Esophagus squamous epithelium (tissue), 4 donors: ENCODE results near the gene MSMB.

ENCODE experiments used
- POLR2A ChIP-seq, 4 donors: fragments of 450-650 bp; IDR thresholded peaks; one replicate each; pipeline ENCODE4 v1.6.1; 2017; ENCODE audit warnings: antibody characterized with exemption in 4 of 4, mild to moderate bottlenecking in 4 of 4, moderate library complexity in 3 of 4
- TF ChIP-seq, protein P1 (sequence below), 6 experiments: fragments of 450-650 bp in 4 of 6; fragments of 200-600 bp in 2 of 6; sonication (generic) in 2 of 6; IDR thresholded peaks; one replicate each; pipeline ENCODE4 v1.5.1; 2016 to 2019; ENCODE audit warnings: antibody characterized with exemption in 6 of 6, mild to moderate bottlenecking in 4 of 6, moderate library complexity in 4 of 6

DNA sequence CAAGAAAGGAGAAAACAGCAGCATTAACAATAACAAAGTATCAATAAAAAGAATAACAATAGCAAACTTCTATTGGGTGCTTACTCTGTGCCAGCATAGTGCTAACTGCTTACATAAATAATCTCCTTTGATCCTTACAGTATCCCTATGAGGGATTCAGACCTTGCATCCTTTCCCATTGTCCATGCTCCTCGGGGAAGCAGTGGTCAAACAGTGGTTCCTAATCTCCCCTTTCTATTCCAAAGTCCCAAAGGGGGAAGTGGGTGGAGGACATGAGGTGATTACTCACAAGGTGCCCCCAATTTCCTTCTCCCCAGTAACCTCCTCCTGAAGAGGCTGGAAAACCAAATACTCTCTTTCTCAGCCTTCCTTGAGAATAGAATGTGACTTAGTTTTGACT, 22.0 kb upstream of the MSMB start:
- TF ChIP-seq POLR2A (IDR thresholded peaks at IDR 0.05) = no peak
- TF ChIP-seq, protein P1, sequence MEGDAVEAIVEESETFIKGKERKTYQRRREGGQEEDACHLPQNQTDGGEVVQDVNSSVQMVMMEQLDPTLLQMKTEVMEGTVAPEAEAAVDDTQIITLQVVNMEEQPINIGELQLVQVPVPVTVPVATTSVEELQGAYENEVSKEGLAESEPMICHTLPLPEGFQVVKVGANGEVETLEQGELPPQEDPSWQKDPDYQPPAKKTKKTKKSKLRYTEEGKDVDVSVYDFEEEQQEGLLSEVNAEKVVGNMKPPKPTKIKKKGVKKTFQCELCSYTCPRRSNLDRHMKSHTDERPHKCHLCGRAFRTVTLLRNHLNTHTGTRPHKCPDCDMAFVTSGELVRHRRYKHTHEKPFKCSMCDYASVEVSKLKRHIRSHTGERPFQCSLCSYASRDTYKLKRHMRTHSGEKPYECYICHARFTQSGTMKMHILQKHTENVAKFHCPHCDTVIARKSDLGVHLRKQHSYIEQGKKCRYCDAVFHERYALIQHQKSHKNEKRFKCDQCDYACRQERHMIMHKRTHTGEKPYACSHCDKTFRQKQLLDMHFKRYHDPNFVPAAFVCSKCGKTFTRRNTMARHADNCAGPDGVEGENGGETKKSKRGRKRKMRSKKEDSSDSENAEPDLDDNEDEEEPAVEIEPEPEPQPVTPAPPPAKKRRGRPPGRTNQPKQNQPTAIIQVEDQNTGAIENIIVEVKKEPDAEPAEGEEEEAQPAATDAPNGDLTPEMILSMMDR (IDR thresholded peaks at IDR 0.05) = no peak
